Esophagus squamous epithelium (tissue), 5 donors: ENCODE results near the gene STEAP1. TPM values are rescaled to one million over a fixed set of nuclear protein-coding genes. Genes with fewer than 3 reads are reported as not detected.

Experiments
- DNase-seq: peaks from one replicate; lab custom pipeline; 2025; lab: John Stamatoyannopoulos, UW
- H3K27ac ChIP-seq, 4 donors: fragments of 200-600 bp; sonication (generic); one replicate each; pipeline ENCODE4 v1.5.1; 2016 to 2019; ENCODE audit warnings: mild to moderate bottlenecking in 1 of 4
- H3K27me3 ChIP-seq, 4 donors: fragments of 200-600 bp; sonication (generic); 1 replicate in 3 of 4; 2 replicates in 1 of 4; pipeline versions ENCODE4 v1.5.1 to v1.6.0; 2017 to 2021; ENCODE audit warnings: antibody characterized with exemption in 1 of 4
- H3K36me3 ChIP-seq, 3 donors: fragments of 200-600 bp; sonication (generic); one replicate each; pipeline ENCODE4 v1.5.1; 2016 to 2019
- H3K4me1 ChIP-seq, 3 donors: fragments of 200-600 bp; sonication (generic); one replicate each; pipeline ENCODE4 v1.5.1; 2017 to 2019
- H3K4me3 ChIP-seq, 4 donors: fragments of 200-600 bp; sonication (generic); 1 replicate in 3 of 4; 2 replicates in 1 of 4; pipeline ENCODE4 v1.5.1; 2016 to 2019; ENCODE audit warnings: mild to moderate bottlenecking in 2 of 4, moderate library complexity in 1 of 4
- H3K9me3 ChIP-seq, 3 donors: fragments of 200-600 bp; sonication (generic); one replicate each; pipeline ENCODE4 v1.5.1; 2016 to 2019
- CTCF ChIP-seq, 6 experiments: fragments of 450-650 bp in 4 of 6; fragments of 200-600 bp in 2 of 6; sonication (generic) in 2 of 6; IDR thresholded peaks; one replicate each; pipeline ENCODE4 v1.5.1; 2016 to 2019; ENCODE audit warnings: antibody characterized with exemption in 6 of 6, mild to moderate bottlenecking in 4 of 6, moderate library complexity in 4 of 6
- POLR2A ChIP-seq, 4 donors: fragments of 450-650 bp; IDR thresholded peaks; one replicate each; pipeline ENCODE4 v1.6.1; 2017; ENCODE audit warnings: antibody characterized with exemption in 4 of 4, mild to moderate bottlenecking in 4 of 4, moderate library complexity in 3 of 4
- WGBS, 2 donors: methylation state at CpG; one replicate each; pipeline ENCODE4 v1.1.5; 2018; 5-methylcytosine and 5-hydroxymethylcytosine counted together
- intact Hi-C: fragments of 100-400 bp; cut with DNase I; formaldehyde crosslinking; loops from one replicate; pipeline ENCODE4 v1.15.0; 2022
- total RNA-seq, 4 donors: library from RNA; depleted of rRNA; stranded (reverse); fragments of >200 nt; gene quantifications; one replicate each; pipeline ENCODE4 v1.1.0, GENCODE V29; 2016
- donor health status: DM: yes; HTN: yes; CAD: no.

STEAP1 gene
- total RNA-seq, 4 donors from 2014 or later: 15.6 to 28.1 (median 21.7) TPM

DNA sequence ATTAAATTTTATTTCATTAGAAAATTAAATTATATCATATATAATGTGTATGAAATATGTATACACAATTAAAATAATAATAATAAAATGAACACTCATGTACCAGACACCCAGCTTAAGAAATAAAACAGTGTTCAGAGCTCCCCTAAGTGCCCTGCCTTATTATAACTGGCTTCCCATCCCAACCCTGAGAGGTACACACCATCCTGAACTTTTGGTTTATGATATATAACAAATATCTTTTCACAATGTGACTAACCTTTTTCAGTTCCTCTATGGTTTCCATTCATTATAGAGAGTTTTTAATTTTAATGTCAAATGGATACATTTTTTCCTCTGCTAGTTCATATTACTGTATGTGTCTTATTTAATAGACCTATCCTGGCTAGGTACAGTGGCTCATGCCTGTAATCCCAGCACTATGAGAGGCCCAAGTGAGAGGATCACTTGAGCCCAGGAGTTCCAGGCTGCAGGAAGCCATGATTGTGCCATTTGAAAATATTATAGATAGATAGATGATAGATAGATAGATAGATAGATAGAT, 33.3 kb downstream of the STEAP1 start:
- no peak overlapping the region for H3K27ac ChIP-seq
- TF ChIP-seq POLR2A (IDR thresholded peaks at IDR 0.05): no peak
- TF ChIP-seq CTCF (IDR thresholded peaks at IDR 0.05): no peak
- H3K27me3 ChIP-seq: no peaks in the 10 kb centered on the region
- no peak for DNase-seq
- intact Hi-C loops: no loop called here
- no peak overlapping the region for H3K4me3 ChIP-seq
- H3K36me3 ChIP-seq: no peaks in the 10 kb centered on the region
- H3K9me3 ChIP-seq: no peaks in the 10 kb centered on the region
- H3K4me1 ChIP-seq: no peaks in the 10 kb centered on the region

GRCh38 chr7:90188281-90188680, 34.0 kb downstream of the STEAP1 start:
- Histone ChIP-seq H3K36me3 (no peaks in the 10 kb centered on the region), H3K27ac (no peak overlapping the region), H3K27me3 (no peaks in the 10 kb centered on the region), H3K4me1 (no peaks in the 10 kb centered on the region), H3K4me3 (no peak overlapping the region), H3K9me3 (no peaks in the 10 kb centered on the region)
- TF ChIP-seq CTCF (IDR thresholded peaks at IDR 0.05) (no peak), POLR2A (IDR thresholded peaks at IDR 0.05) (no peak)
- WGBS, 2 donors: 43 to 46% methylated on average over 2 of the region's 2 CpGs
- DNase-seq: no peak
- intact Hi-C loops: no loop called here

- Histone ChIP-seq H3K9me3 (no peaks in the 10 kb centered on the region), H3K27me3 (no peaks in the 10 kb centered on the region), H3K36me3 (no peaks in the 10 kb centered on the region), H3K4me1 (no peaks in the 10 kb centered on the region), H3K4me3 (no peak overlapping the region), H3K27ac (no peak overlapping the region)
- intact Hi-C loops: no loop called here
- no peak for TF ChIP-seq POLR2A (IDR thresholded peaks at IDR 0.05)
- TF ChIP-seq CTCF (IDR thresholded peaks at IDR 0.05): no peak
- no peak for DNase-seq
Measured at GRCh38 chr7:90190995-90191394, 36.7 kb downstream of the STEAP1 start.

DNA sequence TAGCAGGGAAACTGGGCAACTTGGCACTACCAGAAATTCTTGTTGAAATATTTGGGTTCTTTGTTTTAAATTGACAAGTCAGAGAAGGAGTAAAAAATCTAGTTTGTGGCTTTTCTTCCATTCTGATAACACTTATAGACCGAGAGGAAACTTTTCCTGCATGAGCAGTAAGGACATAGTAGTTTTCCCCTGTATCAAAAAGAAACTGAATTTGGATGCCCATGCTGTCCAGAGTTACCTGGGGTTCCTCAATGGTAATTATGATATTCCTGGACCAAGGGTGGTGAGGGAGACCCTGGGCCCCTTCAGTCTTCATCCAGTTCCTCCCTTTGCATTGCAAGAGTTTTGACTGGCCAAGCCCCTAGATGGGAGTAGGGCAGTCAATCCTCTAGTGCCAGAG, 37.4 kb downstream of the STEAP1 start:
- TF ChIP-seq POLR2A (IDR thresholded peaks at IDR 0.05): no peak
- no peak for TF ChIP-seq CTCF (IDR thresholded peaks at IDR 0.05)

DNA sequence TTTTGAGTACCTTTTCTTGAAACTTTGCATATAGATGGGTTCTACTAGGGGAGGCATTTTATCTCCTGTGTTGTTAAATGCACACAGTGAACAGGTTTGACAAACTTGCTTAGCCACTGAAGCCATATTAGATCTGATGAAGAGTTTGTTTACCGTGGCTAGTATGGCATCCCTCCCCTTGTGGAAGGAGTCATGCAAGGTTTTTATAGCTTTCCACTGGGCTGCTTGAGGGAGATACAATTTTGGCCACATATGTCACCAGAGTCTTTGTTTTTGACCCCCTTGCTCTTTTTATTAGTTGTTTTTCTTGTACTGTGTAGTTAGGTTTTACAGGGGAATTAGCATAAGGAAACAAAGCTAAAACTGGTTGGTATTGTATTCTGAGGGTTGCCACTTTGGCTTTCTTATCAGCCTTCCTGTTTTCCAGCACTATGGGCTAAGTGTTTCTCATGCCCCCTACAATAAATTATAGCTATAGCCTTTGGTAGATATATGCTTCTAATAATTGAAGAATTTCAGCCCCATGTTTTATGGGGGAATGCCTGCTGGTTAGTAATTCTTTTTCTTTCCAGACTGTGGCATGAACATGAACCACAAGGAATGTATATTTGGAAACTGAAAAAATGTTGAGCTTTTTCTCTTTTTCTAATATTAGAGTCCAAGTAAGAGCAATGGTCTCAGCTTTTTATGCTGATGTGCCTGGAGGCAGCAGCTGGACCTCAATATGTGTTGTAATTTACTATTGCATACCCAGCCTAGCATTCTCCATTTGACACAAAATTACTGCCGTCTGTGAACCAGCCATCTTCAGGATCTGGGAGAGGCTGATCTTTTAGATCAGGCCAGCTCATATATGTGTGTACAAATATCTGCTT, 38.8 kb downstream of the STEAP1 start:
- Histone ChIP-seq H3K27ac (no peak overlapping the region), H3K36me3 (no peaks in the 10 kb centered on the region), H3K27me3 (no peaks in the 10 kb centered on the region), H3K9me3 (no peaks in the 10 kb centered on the region), H3K4me3 (no peak overlapping the region), H3K4me1 (no peaks in the 10 kb centered on the region)
- intact Hi-C loops: no loop called here
- no peak for DNase-seq
- 58 to 66% methylated on average over 2 of the region's 2 CpGs for WGBS, 2 donors
- TF ChIP-seq CTCF (IDR thresholded peaks at IDR 0.05) (no peak), POLR2A (IDR thresholded peaks at IDR 0.05) (no peak)

More for the DNA sequence above, 37.4 kb downstream of the STEAP1 start:
- intact Hi-C loops: no loop called here
- 43 to 71% methylated on average over 1 of the region's 1 CpG for WGBS, 2 donors
- no peak for DNase-seq
- no peaks in the 10 kb centered on the region for H3K4me1 ChIP-seq
- H3K9me3 ChIP-seq: no peaks in the 10 kb centered on the region
- H3K27ac ChIP-seq: no peak overlapping the region
- H3K4me3 ChIP-seq: no peak overlapping the region
- H3K36me3 ChIP-seq: no peaks in the 10 kb centered on the region
- no peaks in the 10 kb centered on the region for H3K27me3 ChIP-seq
